ENCODE data around the gene RCAN1.

Gene RCAN1

GRCh38 chr21:34537838-34538237 lies 77.1 kb downstream of the RCAN1 start:
- DNase-seq (ENCODE audit: low spot score) = no peak

- DNase-seq (ENCODE audit: low spot score) = peak; percentile 20
Observed at GRCh38 chr21:34536820-34537219, 78.1 kb downstream of the RCAN1 start.

- no peak for DNase-seq (ENCODE audit: low spot score)
Observed at GRCh38 chr21:34536311-34536710, 78.6 kb downstream of the RCAN1 start.

GRCh38 chr21:34535886-34536285 lies 79.0 kb downstream of the RCAN1 start:
- DNase-seq (ENCODE audit: low spot score) = no peak

GRCh38 chr21:34534522-34534921 lies 80.4 kb downstream of the RCAN1 start:
- DNase-seq (ENCODE audit: low spot score) = peak; percentile 65

- no peak for DNase-seq (ENCODE audit: low spot score)
Observed at GRCh38 chr21:34533938-34534337, 81.0 kb downstream of the RCAN1 start.

GRCh38 chr21:34531399-34531798 lies 83.5 kb downstream of the RCAN1 start:
- no peak for DNase-seq (ENCODE audit: low spot score)

GRCh38 chr21:34530261-34530660 lies 84.7 kb downstream of the RCAN1 start:
- peak; percentile 53 for DNase-seq (ENCODE audit: low spot score)

GRCh38 chr21:34528131-34528561 lies 86.8 kb downstream of the RCAN1 start:
- peak; percentile 18 for DNase-seq (ENCODE audit: low spot score)

- peak; percentile 96 for DNase-seq (ENCODE audit: low spot score)
Observed at GRCh38 chr21:34526618-34527290, 88.2 kb downstream of the RCAN1 start.

GRCh38 chr21:34526241-34526617 lies 88.7 kb downstream of the RCAN1 start:
- peak; percentile 15 for DNase-seq (ENCODE audit: low spot score)

- peak; percentile 56 for DNase-seq (ENCODE audit: low spot score)
Observed at GRCh38 chr21:34524646-34525601, 90.0 kb downstream of the RCAN1 start.

- DNase-seq (ENCODE audit: low spot score) = no peak
Observed at GRCh38 chr21:34523019-34523555, 91.8 kb downstream of the RCAN1 start.

- no peak for DNase-seq (ENCODE audit: low spot score)
Observed at GRCh38 chr21:34522284-34522683, 92.6 kb downstream of the RCAN1 start.

GRCh38 chr21:34521561-34521960 lies 93.4 kb downstream of the RCAN1 start:
- DNase-seq (ENCODE audit: low spot score) = no peak

GRCh38 chr21:34520764-34521508 lies 94.0 kb downstream of the RCAN1 start:
- DNase-seq (ENCODE audit: low spot score) = no peak

- DNase-seq (ENCODE audit: low spot score) = no peak
Observed at GRCh38 chr21:34520281-34520680, 94.6 kb downstream of the RCAN1 start.

GRCh38 chr21:34519694-34520093 lies 95.2 kb downstream of the RCAN1 start:
- DNase-seq (ENCODE audit: low spot score) = no peak

- DNase-seq (ENCODE audit: low spot score) = no peak
Observed at GRCh38 chr21:34519016-34519415, 95.9 kb downstream of the RCAN1 start.

GRCh38 chr21:34518301-34518700 lies 96.6 kb downstream of the RCAN1 start:
- no peak for DNase-seq (ENCODE audit: low spot score)

- no peak for DNase-seq (ENCODE audit: low spot score)
Observed at GRCh38 chr21:34517491-34518245, 97.2 kb downstream of the RCAN1 start.
